ENCODE results near the gene SERPINB5. TPM values are rescaled to one million over a fixed set of nuclear protein-coding genes. Genes with fewer than 3 reads are reported as not detected.

The SERPINB5 gene
- total and polyA plus RNA-seq, 2 of the 13 experiments (the other 11 are each of a cell fraction or from before 2014, with no cell fraction given), result not detected

- intact Hi-C loops (cut with micrococcal nuclease; ENCODE audit: unreplicated experiment) (no loop called here), in situ Hi-C loops (cut with HindIII; ENCODE audit: extremely low pct_ligation_motif_present, low pct_unique_long_range_greater_than_20kb) (loop anchor here (5.0 kb wide), 1 partner anchor 66 kb away; no protein-coding TSS in a partner anchor)
- Histone ChIP-seq H3K9ac (ENCODE audit: insufficient read depth, low read depth, low read length) (no peak overlapping the region), H3K4me3 (replicated peaks in 1 of 3; ENCODE audit: insufficient read depth in 1 of 3, low read depth in 2 of 3, low read length in 3 of 3) (no peak overlapping the region), H2AFZ (ENCODE audit: low read length) (no peak overlapping the region), H3K27me3 (ENCODE audit: control insufficient read depth in 1 of 2, insufficient read depth in 2 of 2, low read length in 2 of 2) (peaks cover 0 to 11% of the 10 kb centered on the region in 2 experiments; a peak in 3 of 5 replicates), H3K79me2 (ENCODE audit: insufficient read depth, low read length) (no peaks in the 10 kb centered on the region), H4K20me1 (ENCODE audit: insufficient read depth, low read length) (no peaks in the 10 kb centered on the region), H3K9me3 (ENCODE audit: low read length) (no peaks in the 10 kb centered on the region), H3K36me3 (replicated peaks in 1 of 2; ENCODE audit: control insufficient read depth in 1 of 2, insufficient read depth in 2 of 2, low read length in 2 of 2) (no peaks in the 10 kb centered on the region), H3K4me1 (ENCODE audit: insufficient read depth, low read length) (no peaks in the 10 kb centered on the region), H3K4me2 (ENCODE audit: low read depth, low read length) (no peak overlapping the region), H3K27ac (ENCODE audit: extremely low read length, insufficient read depth, low read length) (no peak overlapping the region)
- no peak for ATAC-seq
- ChIA-PET POLR2A (no interaction called here), CTCF (ENCODE audit: low intra/inter-chr PET ratio, low total read pairs) (no interaction called here)
- FAIRE-seq, result no peak
- no peak for DNase-seq (ENCODE audit: low spot score)
- WGBS (ENCODE audit: low lambda C conversion rate), result 0% methylated on average over 1 of the region's 1 CpG
- BruUV-seq (replicated peaks), result no TSS peak
- no peak for TF ChIP-seq IRF9 (CRISPR knock-in tag; IDR thresholded peaks at IDR 0.05; ENCODE audit: borderline replicate concordance)
- TF ChIP-seq MAFF (IDR thresholded peaks at IDR 0.05; ENCODE audit: low read depth, low read length), result peak; percentile 78
- no peak for TF ChIP-seq KDM3A (CRISPR knock-in tag; IDR thresholded peaks at IDR 0.05; ENCODE audit: low read depth)
- no peak for TF ChIP-seq AHR (CRISPR knock-in tag; IDR thresholded peaks at IDR 0.05)
- TF ChIP-seq ZNF670 (CRISPR knock-in tag; IDR thresholded peaks at IDR 0.05; ENCODE audit: borderline replicate concordance), result no peak
- TF ChIP-seq MAFK (conservative IDR thresholded peaks at IDR 0.05 in 1 of 2, IDR thresholded peaks at IDR 0.05 in 1 of 2; ENCODE audit: low read length in 2 of 2), result peak; percentile 70 to 88
- TF ChIP-seq ESRRA (CRISPR knock-in tag; IDR thresholded peaks at IDR 0.05; ENCODE audit: low read depth), result no peak
- no peak for TF ChIP-seq SP4 (CRISPR knock-in tag; IDR thresholded peaks at IDR 0.05)
These were observed 39.0 kb downstream of the SERPINB5 start for GRCh38 chr18:63515801-63516200.
